Cardiac fibroblast (primary cell): Measurements from ENCODE around the gene FGF14.

Experiments used
- DNase-seq, 2 donors: peaks; one replicate each; pipeline versions ENCODE4 v3.0.0 to v3.0.0-alpha.2; 2010; ENCODE audit warnings: low read depth in 2 of 2
- H3K4me3 ChIP-seq, 2 donors: replicated peaks in 1 of 2; 1 replicate in 1 of 2; 2 replicates in 1 of 2; pipeline ENCODE4 v1.5.1; 2011; ENCODE audit warnings: low read depth in 2 of 2, low read length in 2 of 2, mild to moderate bottlenecking in 2 of 2, moderate library complexity in 1 of 2
- TF ChIP-seq, protein P1 (sequence below): IDR thresholded peaks from one replicate; pipeline ENCODE4 v1.5.1; 2011; ENCODE audit warnings: low read depth, mild to moderate bottlenecking, low read length, inconsistent platforms

Gene FGF14

DNA sequence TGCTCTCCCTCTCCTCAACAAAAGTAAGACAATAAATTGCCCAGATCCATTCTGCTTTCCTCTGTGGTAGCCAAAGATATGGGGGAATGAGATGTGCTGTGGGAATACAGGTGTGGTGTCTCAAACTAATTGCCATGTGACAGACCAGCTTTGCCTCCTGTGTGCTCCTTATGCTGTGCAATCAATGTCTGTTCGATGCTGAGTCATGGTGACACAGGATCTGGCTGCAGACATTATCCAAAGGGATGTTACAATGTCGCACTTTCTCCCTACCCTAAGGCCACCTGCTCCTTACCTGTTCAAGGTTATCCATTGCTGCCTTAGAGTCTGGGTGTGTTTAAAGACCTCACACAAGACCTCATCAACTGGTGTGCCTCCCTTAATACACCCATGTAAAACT lies 32.5 kb downstream of the FGF14 start:
- no peak overlapping the region for H3K4me3 ChIP-seq
- DNase-seq: peak in 1 of 2 donors; percentile 2
- TF ChIP-seq, protein P1, sequence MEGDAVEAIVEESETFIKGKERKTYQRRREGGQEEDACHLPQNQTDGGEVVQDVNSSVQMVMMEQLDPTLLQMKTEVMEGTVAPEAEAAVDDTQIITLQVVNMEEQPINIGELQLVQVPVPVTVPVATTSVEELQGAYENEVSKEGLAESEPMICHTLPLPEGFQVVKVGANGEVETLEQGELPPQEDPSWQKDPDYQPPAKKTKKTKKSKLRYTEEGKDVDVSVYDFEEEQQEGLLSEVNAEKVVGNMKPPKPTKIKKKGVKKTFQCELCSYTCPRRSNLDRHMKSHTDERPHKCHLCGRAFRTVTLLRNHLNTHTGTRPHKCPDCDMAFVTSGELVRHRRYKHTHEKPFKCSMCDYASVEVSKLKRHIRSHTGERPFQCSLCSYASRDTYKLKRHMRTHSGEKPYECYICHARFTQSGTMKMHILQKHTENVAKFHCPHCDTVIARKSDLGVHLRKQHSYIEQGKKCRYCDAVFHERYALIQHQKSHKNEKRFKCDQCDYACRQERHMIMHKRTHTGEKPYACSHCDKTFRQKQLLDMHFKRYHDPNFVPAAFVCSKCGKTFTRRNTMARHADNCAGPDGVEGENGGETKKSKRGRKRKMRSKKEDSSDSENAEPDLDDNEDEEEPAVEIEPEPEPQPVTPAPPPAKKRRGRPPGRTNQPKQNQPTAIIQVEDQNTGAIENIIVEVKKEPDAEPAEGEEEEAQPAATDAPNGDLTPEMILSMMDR: no peak

DNA sequence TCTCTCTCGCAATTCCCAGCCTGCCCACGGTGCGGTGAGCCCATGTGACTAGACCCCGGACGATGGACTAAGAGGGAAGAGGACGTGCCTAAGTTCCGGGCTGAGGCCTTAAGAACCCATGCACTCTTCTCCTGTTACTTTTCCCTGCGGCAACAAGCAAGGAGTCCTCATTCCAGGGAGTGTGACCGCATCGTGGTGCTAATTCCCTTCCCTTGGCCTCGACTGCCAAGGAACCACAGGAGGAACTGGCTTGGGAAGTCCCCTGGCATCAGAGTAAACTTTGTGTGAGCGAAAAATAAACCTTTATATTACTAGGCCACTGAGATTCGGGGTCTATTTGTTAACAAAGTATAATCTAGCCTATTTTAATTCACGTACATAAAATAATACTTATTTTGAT lies 34.0 kb downstream of the FGF14 start:
- DNase-seq: no peak
- no peak overlapping the region for H3K4me3 ChIP-seq
- TF ChIP-seq, protein P1: no peak

DNA sequence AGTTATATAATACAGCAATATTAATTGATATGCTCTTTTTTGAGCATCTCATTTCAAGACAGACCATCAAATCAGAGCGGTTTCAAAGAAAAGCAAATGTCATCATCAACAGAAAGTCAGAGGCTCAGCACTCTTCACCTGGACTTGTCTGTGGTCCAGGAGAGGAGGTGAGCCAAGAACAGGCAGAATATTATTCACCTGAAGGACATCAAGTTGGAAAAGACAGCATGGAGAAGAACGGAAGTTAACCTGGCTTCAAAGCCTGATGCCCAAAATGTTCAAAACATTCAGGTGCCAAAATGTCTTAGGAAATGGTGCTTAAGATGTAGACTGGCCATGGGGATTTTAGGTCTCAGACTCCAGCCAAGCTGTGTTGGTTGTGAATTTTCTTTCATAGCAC lies 40.7 kb downstream of the FGF14 start:
- TF ChIP-seq, protein P1: no peak
- DNase-seq: no peak
- no peak overlapping the region for H3K4me3 ChIP-seq

GRCh38 chr13:102359264-102359663 lies 42.6 kb downstream of the FGF14 start:
- H3K4me3 ChIP-seq: no peak overlapping the region
- no peak for DNase-seq
- TF ChIP-seq, protein P1: no peak

GRCh38 chr13:102355251-102355650 lies 46.6 kb downstream of the FGF14 start:
- no peak for DNase-seq
- TF ChIP-seq, protein P1: no peak
- H3K4me3 ChIP-seq: no peak overlapping the region

- no peak overlapping the region for H3K4me3 ChIP-seq
- DNase-seq: no peak
- TF ChIP-seq, protein P1: no peak
Measured at GRCh38 chr13:102354011-102354410, 47.8 kb downstream of the FGF14 start.

DNA sequence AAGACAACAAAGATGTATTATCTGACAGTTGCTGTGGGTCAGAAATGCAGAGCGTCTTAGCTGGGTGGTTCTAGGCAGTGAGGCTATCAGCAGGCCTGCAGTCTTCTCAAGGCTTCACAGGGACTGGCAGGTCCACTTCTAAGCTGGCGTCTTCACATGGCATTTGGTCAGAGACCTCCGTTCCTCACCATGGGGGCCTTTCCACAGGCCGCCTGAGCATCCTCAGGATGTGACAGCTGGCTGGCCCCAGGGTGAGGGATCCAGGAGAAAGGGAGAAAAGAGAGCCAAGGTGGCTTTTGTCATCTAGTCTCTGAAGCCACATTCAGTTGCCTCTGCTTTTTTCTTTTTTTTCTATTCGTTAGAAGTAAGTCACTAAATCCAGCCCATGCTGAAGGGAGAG lies 50.3 kb downstream of the FGF14 start:
- TF ChIP-seq, protein P1: no peak

More for the DNA sequence above, 50.3 kb downstream of the FGF14 start:
- H3K4me3 ChIP-seq: no peak overlapping the region
- DNase-seq: no peak
